MM.1S (cell line): ENCODE data around the gene KLHDC7A.

Experiments used
- DNase-seq: peaks from one replicate; pipeline ENCODE4 v3.0.0-alpha.2; 2015
- H2AFZ ChIP-seq: fragments of 300-600 bp; sonication (generic); 2 replicates; pipeline ENCODE4 v1.6.0; 2016; ENCODE audit warnings: antibody characterized with exemption, low read length
- H3F3A ChIP-seq: fragments of 300-600 bp; sonication (generic); 2 replicates; pipeline ENCODE4 v1.6.1; 2016; ENCODE audit warnings: mild to moderate bottlenecking, antibody characterized with exemption, low read length, moderate library complexity, mixed read lengths; ENCODE audit not compliant: insufficient read depth
- H3K27ac ChIP-seq: fragments of 300-600 bp; sonication (generic); 2 replicates; pipeline ENCODE4 v1.5.1; 2016; ENCODE audit warnings: mild to moderate bottlenecking, low read length
- H3K27me3 ChIP-seq: fragments of 300-600 bp; sonication (generic); replicated peaks from 2 replicates; pipeline ENCODE4 v1.6.0; 2016; ENCODE audit warnings: low read length; ENCODE audit not compliant: insufficient read depth
- H3K36me3 ChIP-seq: fragments of 300-600 bp; sonication (generic); replicated peaks from 2 replicates; pipeline ENCODE4 v1.6.1; 2016; ENCODE audit warnings: mild to moderate bottlenecking, low read length, mixed read lengths; ENCODE audit not compliant: insufficient read depth
- H3K4me1 ChIP-seq: fragments of 300-600 bp; sonication (generic); 2 replicates; pipeline ENCODE4 v1.6.1; 2016; ENCODE audit warnings: low read length, mixed read lengths
- H3K4me2 ChIP-seq: fragments of 300-600 bp; sonication (generic); 2 replicates; pipeline ENCODE4 v1.6.0; 2016; ENCODE audit warnings: low read depth, low read length
- H3K4me3 ChIP-seq: fragments of 300-600 bp; sonication (generic); 2 replicates; pipeline ENCODE4 v1.5.1; 2016; ENCODE audit warnings: low read length, mixed read lengths
- H3K79me2 ChIP-seq: fragments of 300-600 bp; sonication (generic); 2 replicates; pipeline ENCODE4 v1.6.1; 2016; ENCODE audit warnings: mixed run types, low read length, mixed read lengths
- H3K9ac ChIP-seq: fragments of 300-600 bp; sonication (generic); 2 replicates; pipeline ENCODE4 v1.6.1; 2016; ENCODE audit warnings: low read length, mixed read lengths
- H3K9me2 ChIP-seq: fragments of 300-600 bp; sonication (generic); replicated peaks from 2 replicates; pipeline ENCODE4 v1.6.1; 2016; ENCODE audit warnings: mild to moderate bottlenecking, low read length, mixed read lengths; ENCODE audit not compliant: insufficient read depth
- H3K9me3 ChIP-seq: fragments of 300-600 bp; sonication (generic); replicated peaks from 2 replicates; pipeline ENCODE4 v1.6.1; 2016; ENCODE audit warnings: mild to moderate bottlenecking, low read length, mixed read lengths; ENCODE audit not compliant: insufficient read depth
- H4K20me1 ChIP-seq: fragments of 300-600 bp; sonication (generic); 2 replicates; pipeline ENCODE4 v1.6.1; 2016; ENCODE audit warnings: mild to moderate bottlenecking, low read length, moderate library complexity, mixed read lengths; ENCODE audit not compliant: insufficient read depth
- CTCF ChIP-seq: fragments of 300-600 bp; sonication (generic); IDR thresholded peaks from 2 replicates; pipeline ENCODE4 v1.5.1; 2016; ENCODE audit warnings: antibody characterized with exemption, low read length, mixed read lengths
- EZH2 ChIP-seq: fragments of 300-600 bp; sonication (generic); optimal IDR thresholded peaks from 2 replicates; pipeline ENCODE3; 2017; ENCODE audit warnings: low read depth, mild to moderate bottlenecking, antibody characterized with exemption, low read length, mixed read lengths
- EZH2phosphoT487 ChIP-seq: fragments of 300-600 bp; sonication (generic); IDR thresholded peaks from 2 replicates; pipeline ENCODE4 v1.6.1; 2018; ENCODE audit warnings: antibody characterized with exemption, low read length

KLHDC7A gene

GRCh38 chr1:18463984-18464664 lies 16.6 kb upstream of the KLHDC7A start:
- H3K36me3 ChIP-seq = no peaks in the 10 kb centered on the region
- no peaks in the 10 kb centered on the region for H3K9me3 ChIP-seq
- no peaks in the 10 kb centered on the region for H3K4me1 ChIP-seq
- H3K9me2 ChIP-seq = no peaks in the 10 kb centered on the region
- no peak overlapping the region for H3K4me3 ChIP-seq
- no peaks in the 10 kb centered on the region for H4K20me1 ChIP-seq
- no peak overlapping the region for H2AFZ ChIP-seq
- no peak for DNase-seq
- H3K27me3 ChIP-seq = peaks cover 78% of the 10 kb centered on the region
- H3K9ac ChIP-seq = no peak overlapping the region
- H3F3A ChIP-seq = no peaks in the 10 kb centered on the region
- no peaks in the 10 kb centered on the region for H3K79me2 ChIP-seq
- TF ChIP-seq EZH2 (no peak), CTCF (no peak), EZH2phosphoT487 (no peak)
- H3K4me2 ChIP-seq = no peak overlapping the region
- no peak overlapping the region for H3K27ac ChIP-seq

GRCh38 chr1:18464665-18465050 lies 16.1 kb upstream of the KLHDC7A start:
- no peaks in the 10 kb centered on the region for H3K9me3 ChIP-seq
- no peaks in the 10 kb centered on the region for H3K36me3 ChIP-seq
- H4K20me1 ChIP-seq = no peaks in the 10 kb centered on the region
- no peaks in the 10 kb centered on the region for H3K79me2 ChIP-seq
- no peak overlapping the region for H3K27ac ChIP-seq
- no peaks in the 10 kb centered on the region for H3F3A ChIP-seq
- no peaks in the 10 kb centered on the region for H3K9me2 ChIP-seq
- H3K27me3 ChIP-seq = peaks cover 79% of the 10 kb centered on the region
- no peak for TF ChIP-seq EZH2phosphoT487
- no peak for TF ChIP-seq CTCF
- TF ChIP-seq EZH2 = no peak
- no peak for DNase-seq
- no peak overlapping the region for H3K4me2 ChIP-seq
- H3K4me1 ChIP-seq = no peaks in the 10 kb centered on the region
- H2AFZ ChIP-seq = no peak overlapping the region
- no peak overlapping the region for H3K9ac ChIP-seq
- no peak overlapping the region for H3K4me3 ChIP-seq

GRCh38 chr1:18466676-18467075 lies 14.1 kb upstream of the KLHDC7A start:
- no peaks in the 10 kb centered on the region for H3K9me3 ChIP-seq
- H3K4me1 ChIP-seq = no peaks in the 10 kb centered on the region
- no peaks in the 10 kb centered on the region for H3F3A ChIP-seq
- H3K79me2 ChIP-seq = no peaks in the 10 kb centered on the region
- H2AFZ ChIP-seq = no peak overlapping the region
- DNase-seq = no peak
- H3K9ac ChIP-seq = no peak overlapping the region
- H3K4me2 ChIP-seq = no peak overlapping the region
- TF ChIP-seq CTCF (no peak), EZH2phosphoT487 (no peak), EZH2 (no peak)
- no peak overlapping the region for H3K27ac ChIP-seq
- H3K4me3 ChIP-seq = no peak overlapping the region
- no peaks in the 10 kb centered on the region for H3K36me3 ChIP-seq
- H3K9me2 ChIP-seq = no peaks in the 10 kb centered on the region
- peaks cover 79% of the 10 kb centered on the region for H3K27me3 ChIP-seq
- H4K20me1 ChIP-seq = no peaks in the 10 kb centered on the region
